ENCODE results near the gene WDR49. TPM values are rescaled to one million over a fixed set of nuclear protein-coding genes. Genes with fewer than 3 reads are reported as not detected.

The WDR49 gene
- total RNA-seq, 1 experiment from 2014 or later, result 1.3 TPM

GRCh38 chr3:167605871-167606270, 47.9 kb downstream of the WDR49 start:
- peak overlapping the region in 1 of 3 experiments; percentile 14; a peak in 1 of 7 replicates for H3K27ac Mint-ChIP-seq
- Histone ChIP-seq H3K14ac (ENCODE audit: insufficient read depth, low read length) (no peak overlapping the region; the same call in 1 of the 2 replicates), H2BK12ac (ENCODE audit: insufficient read length, low read depth, low read length) (no peak overlapping the region), H3K4ac (ENCODE audit: low read depth, low read length) (no peak overlapping the region), H3T11ph (ENCODE audit: low read length) (no peak overlapping the region), H3K4me1 (ENCODE audit: insufficient read depth, low read length) (peaks cover 8% of the 10 kb centered on the region; the same call in 1 of the 2 replicates), H3K23me2 (ENCODE audit: insufficient read length, low read depth, low read length, poor library complexity, severe bottlenecking) (no peaks in the 10 kb centered on the region), H2AFZ (ENCODE audit: low read length) (no peak overlapping the region), H2BK20ac (ENCODE audit: low read depth, low read length, poor library complexity, severe bottlenecking) (no peak overlapping the region), H4K5ac (ENCODE audit: insufficient read length, low read depth, low read length) (no peak overlapping the region), H2BK120ac (ENCODE audit: low read depth, low read length, poor library complexity, severe bottlenecking) (no peak overlapping the region), H2BK15ac (ENCODE audit: low read depth, low read length) (no peak overlapping the region), H3K27ac (ENCODE audit: insufficient read length, low read depth, low read length) (peak overlapping the region; percentile 83), H3K18ac (ENCODE audit: insufficient read length, low read depth, low read length) (no peak overlapping the region), H3K9ac (ENCODE audit: extremely low read depth, insufficient read length, low read length) (no peak overlapping the region), H3K9me3 (ENCODE audit: control insufficient read depth, low read depth, low read length) (no peaks in the 10 kb centered on the region), H3K79me2 (ENCODE audit: insufficient read depth, low read length) (no peaks in the 10 kb centered on the region), H4K20me1 (ENCODE audit: control insufficient read depth, insufficient read depth, insufficient read length) (no peaks in the 10 kb centered on the region), H3K23ac (ENCODE audit: insufficient read length, low read depth, low read length) (no peak overlapping the region), H2AK5ac (ENCODE audit: insufficient read length, low read length) (no peak overlapping the region), H3K27me3 (ENCODE audit: insufficient read depth, low read length) (no peaks in the 10 kb centered on the region), H4K8ac (replicated peaks; ENCODE audit: insufficient read length, low read depth, low read length) (no peak overlapping the region), H2BK5ac (ENCODE audit: insufficient read length, low read length) (no peak overlapping the region), H3K56ac (ENCODE audit: insufficient read length, low read depth, low read length) (no peak overlapping the region), H3K79me1 (ENCODE audit: insufficient read depth, low read depth, low read length, poor library complexity, severe bottlenecking) (no peaks in the 10 kb centered on the region), H4K91ac (ENCODE audit: insufficient read length, low read depth, low read length) (no peak overlapping the region), H3K4me2 (ENCODE audit: insufficient read depth, insufficient read length, low read length) (no peak overlapping the region)
- H3K36me3 Mint-ChIP-seq (ENCODE audit: insufficient read depth in 1 of 3, low read depth in 3 of 3), result no peaks in the 10 kb centered on the region
- H3K4me3 Mint-ChIP-seq, result no peak overlapping the region
- H3K9me3 Mint-ChIP-seq, result no peaks in the 10 kb centered on the region
- no peaks in the 10 kb centered on the region for H3K27me3 Mint-ChIP-seq (ENCODE audit: low read depth)
- no peak for DNase-seq
- no peak for TF ChIP-seq CTCF (conservative IDR thresholded peaks at IDR 0.05)
- no CpG with 5 or more reads among the region's 2 CpGs for WGBS (ENCODE audit: extremely low coverage, insufficient read length, low lambda C conversion rate)
- peaks cover 39 to 49% of the 10 kb centered on the region in 2 experiments for H3K4me1 Mint-ChIP-seq

Data from H9 (cell line).